HCT116 (cell line): ENCODE results near the gene HIPK2.

ENCODE experiments used
- CTCF ChIP-seq, 3 experiments: fragments of 200-600 bp in 1 of 3; sonication (generic) in 1 of 3; IDR thresholded peaks in 2 of 3; conservative IDR thresholded peaks in 1 of 3; 2 replicates each; pipeline ENCODE4 v1.5.1; 2012 to 2017; ENCODE audit warnings: low read depth in 2 of 3, low read length in 2 of 3, antibody characterized with exemption in 1 of 3, borderline replicate concordance in 1 of 3, control low read depth in 1 of 3, mild to moderate bottlenecking in 1 of 3, mixed read lengths in 1 of 3, mixed run types in 1 of 3, moderate library complexity in 1 of 3; ENCODE audit not compliant: insufficient read depth in 1 of 3
- EZH2 ChIP-seq: fragments of 200-600 bp; sonication (generic); IDR thresholded peaks from 2 replicates; pipeline ENCODE4 v1.6.1; 2017; ENCODE audit warnings: antibody characterized with exemption, mixed run types
- EZH2phosphoT487 ChIP-seq: fragments of 200-600 bp; IDR thresholded peaks from 2 replicates; pipeline ENCODE4 v1.6.1; 2018; ENCODE audit warnings: antibody characterized with exemption, borderline replicate concordance
- POLR2A ChIP-seq: IDR thresholded peaks from 2 replicates; pipeline ENCODE4 v1.7.0; 2011; ENCODE audit warnings: borderline replicate concordance; ENCODE audit not compliant: insufficient read depth, insufficient read length; ENCODE audit errors: extremely low read depth
- POLR2AphosphoS5 ChIP-seq: IDR thresholded peaks from 2 replicates; pipeline ENCODE4 v1.6.1; 2011; ENCODE audit warnings: mild to moderate bottlenecking, low read depth, low read length, moderate library complexity
- RAD21 ChIP-seq: IDR thresholded peaks from 2 replicates; pipeline ENCODE4 v1.6.1; 2012; ENCODE audit warnings: low read depth, mild to moderate bottlenecking

DNA sequence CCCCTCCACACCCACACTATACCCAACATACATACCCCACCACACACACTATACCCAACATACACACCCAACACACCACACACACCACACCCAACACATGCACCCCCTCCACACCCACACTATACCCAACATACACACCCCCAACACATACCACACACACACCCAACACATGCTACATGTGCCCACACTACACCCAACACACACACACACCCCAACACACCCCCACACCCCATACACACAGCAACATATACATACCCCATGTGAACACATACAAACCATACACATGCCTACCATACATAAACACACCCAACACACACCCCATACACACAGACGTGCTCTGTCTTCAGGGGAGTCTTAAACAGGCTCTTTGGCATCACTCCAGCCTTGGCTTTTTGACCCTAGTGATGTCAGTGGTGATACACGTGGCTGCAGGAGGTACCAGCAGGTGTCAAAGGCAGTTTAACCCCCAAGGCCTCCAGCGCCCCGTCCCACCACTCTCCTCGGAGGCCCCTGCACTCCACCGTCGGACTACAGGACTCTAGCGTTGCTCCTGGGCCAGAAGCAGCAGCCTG, 73.4 kb downstream of the HIPK2 start:
- TF ChIP-seq CTCF (IDR thresholded peaks at IDR 0.05 in 2 of 3, conservative IDR thresholded peaks at IDR 0.05 in 1 of 3; ENCODE audit: borderline replicate concordance in 1 of 3, insufficient read depth in 1 of 3, low read depth in 2 of 3, low read length in 2 of 3): no peak
- TF ChIP-seq POLR2A: no peak
- no peak for TF ChIP-seq EZH2phosphoT487
- TF ChIP-seq POLR2AphosphoS5: no peak
- TF ChIP-seq EZH2: no peak
- no peak for TF ChIP-seq RAD21
